Astrocyte of the hippocampus (primary cell): ENCODE measurements around the gene TLK2.
"Not testable (repeated sequence)": the region's sequence is repeated elsewhere in the genome, so short reads cannot be mapped to it uniquely, and the experiment has no call there.

Experiments used
- DNase-seq: peaks from one replicate; pipeline ENCODE4 v3.0.0; 2011; ENCODE audit warnings: low read depth, low spot score

TLK2 gene

DNA sequence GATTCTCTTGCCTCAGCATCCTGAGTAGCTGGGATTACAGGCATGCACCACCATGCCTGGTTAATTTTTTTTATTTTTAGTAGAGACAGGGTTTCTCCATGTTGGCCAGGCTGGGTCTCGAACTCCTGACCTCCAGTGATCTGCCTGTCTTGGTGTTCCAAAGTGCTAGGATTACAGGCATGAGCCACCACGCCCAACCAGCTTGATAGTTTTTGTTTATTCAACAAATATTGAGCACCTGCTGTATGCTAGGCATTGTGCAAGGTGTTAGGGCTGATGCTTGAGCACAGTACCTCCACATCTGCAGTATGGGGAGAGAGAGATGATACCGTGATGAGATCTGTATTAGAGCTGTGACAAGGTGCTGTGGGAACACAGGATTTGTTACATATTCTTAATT lies 3.9 kb downstream of the TLK2 start:
- not testable (repeated sequence) for DNase-seq

DNA sequence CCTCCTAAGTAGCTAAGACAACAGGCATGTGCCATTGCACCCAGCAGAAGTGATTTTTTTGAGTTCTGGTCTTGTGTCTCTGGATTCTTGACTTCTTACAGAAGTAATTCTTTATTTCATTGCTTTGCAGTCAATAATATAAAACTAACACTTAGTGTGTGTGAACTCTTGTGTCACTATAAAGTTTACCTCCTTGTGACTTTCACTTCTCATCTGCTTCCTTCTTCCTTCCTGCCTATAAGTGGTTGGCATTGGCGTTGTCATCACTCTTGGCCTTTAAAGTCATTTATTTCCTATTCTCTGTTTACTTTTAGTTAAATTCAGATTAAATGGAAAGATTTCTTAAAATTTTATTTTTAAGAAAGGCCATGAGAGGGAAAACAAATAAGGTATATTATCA lies 12.4 kb downstream of the TLK2 start:
- not testable (repeated sequence) for DNase-seq

DNA sequence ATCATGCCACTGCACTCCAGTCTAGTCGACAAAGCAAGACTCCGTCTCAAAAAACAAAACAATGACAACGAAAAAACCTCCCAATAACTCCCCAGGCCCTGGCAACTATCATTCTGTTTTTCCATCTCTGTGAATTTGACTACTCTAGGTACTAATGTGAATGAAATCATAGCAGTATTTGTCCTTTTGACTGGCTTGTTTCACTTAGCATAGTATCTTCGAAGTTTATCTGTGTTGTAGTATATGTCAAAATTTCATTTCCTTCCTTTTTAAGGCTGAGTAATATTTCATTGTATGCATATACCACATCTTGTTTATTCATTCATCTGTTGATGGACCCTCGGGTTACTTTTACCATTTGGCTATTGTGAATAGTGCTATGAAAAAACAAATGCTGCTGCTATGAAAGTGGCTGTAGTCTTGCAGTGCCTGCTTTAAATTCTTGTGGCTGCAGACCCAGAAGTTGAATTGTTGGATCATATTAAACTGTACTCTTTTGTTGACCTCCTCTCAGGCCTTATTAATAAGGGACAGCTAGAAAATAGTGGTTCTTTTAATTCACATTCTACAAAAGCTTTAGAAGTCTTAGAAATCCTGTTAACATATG lies 14.5 kb downstream of the TLK2 start:
- DNase-seq = peak; percentile 66

DNA sequence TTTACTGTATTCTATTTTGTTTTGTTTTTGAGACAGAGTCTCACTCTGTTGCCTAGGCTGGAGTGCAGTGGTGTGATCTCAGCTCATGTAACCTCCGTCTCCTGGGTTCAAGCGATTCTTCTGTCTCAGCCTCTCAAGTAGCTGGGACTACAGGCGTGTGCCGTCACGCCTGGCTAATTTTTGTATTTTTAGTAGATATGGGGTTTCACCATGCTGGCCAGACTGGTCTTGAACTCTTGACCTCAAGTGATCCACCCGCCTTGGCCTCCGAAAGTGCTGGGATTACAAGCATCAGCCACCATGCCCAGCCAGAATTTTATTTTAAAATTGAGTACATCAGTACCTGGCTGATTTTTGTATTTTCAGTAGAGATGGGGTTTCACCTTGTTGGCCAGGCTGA lies 15.4 kb downstream of the TLK2 start:
- DNase-seq = not testable (repeated sequence)

DNA sequence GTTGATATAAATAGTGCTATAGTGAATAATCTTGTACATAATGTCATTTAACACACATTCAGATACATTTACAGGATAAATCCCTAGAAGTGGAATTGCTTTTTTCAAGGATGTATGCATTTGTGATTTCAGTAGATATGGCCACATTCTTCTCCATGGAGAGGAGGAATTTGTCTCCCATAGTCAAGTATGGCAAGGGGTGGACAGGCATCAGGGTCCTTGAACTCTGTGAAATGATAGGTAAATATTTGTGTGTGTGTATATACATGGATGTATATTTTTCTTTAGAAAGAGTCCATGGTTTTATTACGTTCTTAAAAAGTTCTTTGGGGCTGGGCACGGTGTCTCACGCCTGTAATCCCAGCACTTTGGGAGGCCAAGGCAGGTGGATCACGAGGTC lies 17.7 kb downstream of the TLK2 start:
- not testable (repeated sequence) for DNase-seq

DNA sequence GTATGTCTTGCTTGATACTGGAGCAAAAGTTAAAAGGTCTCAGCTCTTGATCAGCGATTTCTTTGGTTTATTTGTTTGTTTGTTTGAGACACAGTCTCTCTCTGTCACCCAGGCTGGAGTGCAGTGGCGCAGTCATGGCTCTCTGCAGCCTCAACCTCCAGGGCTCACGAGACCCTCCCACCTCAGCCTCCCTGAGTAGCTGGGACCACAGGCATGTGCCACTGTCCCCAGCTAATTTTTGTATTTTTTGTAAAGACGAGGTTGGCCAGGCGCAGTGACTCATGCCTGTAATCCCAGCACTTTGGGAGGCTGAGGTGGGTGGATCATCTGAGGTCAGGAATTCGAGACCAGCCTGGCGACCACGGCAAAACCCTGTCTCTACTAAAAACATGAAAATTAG lies 20.2 kb downstream of the TLK2 start:
- peak; percentile 4 for DNase-seq

DNA sequence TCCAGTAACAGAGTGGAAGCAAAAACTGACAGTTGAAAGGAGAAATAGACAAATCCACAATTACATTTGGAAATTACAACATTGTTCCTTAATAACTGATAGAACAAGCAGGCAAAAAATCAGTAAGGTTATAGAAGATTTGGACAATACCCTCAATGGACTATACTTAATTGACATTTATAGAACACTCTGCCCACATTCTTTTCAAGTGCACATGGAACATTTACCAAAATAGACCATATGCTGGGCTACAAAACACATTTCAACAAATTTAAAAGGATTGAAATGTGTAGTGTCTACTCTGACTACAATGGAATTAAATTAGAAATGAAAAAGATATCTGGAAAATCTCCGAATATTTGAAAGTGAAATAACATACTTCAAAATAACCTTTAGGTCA lies 21.8 kb downstream of the TLK2 start:
- not testable (repeated sequence) for DNase-seq

DNA sequence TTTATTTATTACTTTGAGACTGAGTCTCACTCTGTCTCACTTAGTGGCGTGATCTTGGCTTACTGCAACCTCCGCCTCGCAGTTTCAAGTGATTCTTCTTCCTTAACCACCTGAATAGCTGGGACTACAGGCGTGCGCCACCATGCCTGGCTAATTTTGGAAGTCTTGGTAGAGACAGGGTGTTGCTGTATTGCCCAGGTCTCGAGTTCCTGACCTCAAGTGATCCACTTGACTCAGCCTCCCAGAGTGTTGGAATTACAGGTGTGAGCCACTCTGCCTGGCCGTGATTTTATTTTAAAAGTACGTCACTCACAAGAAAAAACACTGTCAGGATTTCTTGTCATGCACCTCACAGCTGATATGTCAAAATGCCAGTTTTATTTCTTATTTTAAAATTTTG lies 26.2 kb downstream of the TLK2 start:
- DNase-seq = not testable (repeated sequence)

DNA sequence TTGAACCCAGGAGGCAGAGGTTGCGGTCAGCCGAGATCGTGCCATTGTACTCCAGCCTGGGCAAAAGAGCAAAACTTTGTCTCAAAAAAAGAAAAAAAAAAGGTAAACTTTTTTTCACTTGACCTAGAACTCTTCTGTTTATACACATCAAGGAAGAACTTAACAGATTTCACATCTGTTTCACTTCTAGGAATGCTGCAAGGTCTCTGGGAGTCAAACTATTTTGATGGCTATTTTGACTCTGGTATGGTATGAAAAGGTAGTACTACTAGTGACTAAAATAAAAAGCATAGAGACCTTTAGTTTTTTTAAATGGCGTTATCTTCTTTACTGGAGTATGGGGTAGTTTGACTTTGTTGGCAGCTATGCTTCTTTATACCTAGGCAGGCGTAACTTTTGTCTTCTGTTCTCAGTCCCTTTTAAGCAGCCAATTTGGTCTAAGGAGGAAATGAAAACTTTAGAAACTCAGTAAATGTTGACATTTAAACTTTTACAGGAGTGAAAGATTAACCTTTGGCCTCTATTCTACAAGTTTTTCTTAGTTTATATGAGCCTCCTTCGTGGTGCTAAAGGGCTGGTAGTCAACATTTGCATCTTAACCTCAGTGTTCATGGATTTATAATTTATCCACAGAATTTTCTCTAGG lies 28.7 kb downstream of the TLK2 start:
- not testable (repeated sequence) for DNase-seq

DNA sequence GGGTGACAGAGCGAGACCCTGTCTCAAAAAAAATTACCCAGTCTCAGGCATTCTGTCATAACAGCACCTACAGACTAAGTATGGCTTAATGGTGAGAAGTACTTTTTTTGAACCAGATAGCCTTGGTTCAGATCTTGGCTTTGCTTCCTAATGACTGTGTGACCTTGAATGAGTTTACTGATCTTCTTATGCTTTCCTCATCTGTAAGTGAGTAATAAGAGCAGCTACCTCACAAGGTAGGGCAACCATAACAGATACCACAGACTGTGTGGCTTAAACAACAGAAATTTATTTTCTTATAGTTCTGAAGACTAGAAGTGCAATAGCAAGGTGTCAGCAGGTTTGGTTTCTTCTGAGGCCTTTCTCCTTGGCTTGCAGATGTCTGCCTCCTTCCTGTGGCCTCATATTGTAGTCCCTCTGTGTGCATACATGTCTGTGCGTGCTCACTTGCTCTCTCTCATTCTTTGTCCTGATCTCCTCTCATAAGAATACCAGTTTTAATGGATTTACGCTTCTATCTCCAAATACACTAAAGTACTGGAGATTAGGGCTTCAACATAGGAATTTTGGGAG lies 31.7 kb downstream of the TLK2 start:
- DNase-seq = not testable (repeated sequence)

DNA sequence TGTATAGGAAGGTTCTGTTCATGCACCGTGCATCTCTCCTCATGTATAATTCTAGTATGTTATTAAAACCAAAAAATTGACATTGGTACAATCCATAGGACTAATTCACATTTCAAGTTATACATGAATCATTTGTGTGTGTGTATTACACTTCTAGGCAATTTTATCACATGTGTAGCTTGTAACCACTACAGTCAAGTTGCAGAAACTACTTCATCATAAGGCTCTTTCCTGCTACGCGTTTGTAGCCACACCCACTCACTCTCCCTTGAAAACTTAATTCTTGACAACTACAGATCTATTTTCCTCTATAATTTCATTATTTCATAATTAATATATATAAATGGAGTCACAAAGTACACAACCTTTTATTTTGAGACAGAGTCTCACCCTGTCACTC lies 32.4 kb downstream of the TLK2 start:
- not testable (repeated sequence) for DNase-seq

DNA sequence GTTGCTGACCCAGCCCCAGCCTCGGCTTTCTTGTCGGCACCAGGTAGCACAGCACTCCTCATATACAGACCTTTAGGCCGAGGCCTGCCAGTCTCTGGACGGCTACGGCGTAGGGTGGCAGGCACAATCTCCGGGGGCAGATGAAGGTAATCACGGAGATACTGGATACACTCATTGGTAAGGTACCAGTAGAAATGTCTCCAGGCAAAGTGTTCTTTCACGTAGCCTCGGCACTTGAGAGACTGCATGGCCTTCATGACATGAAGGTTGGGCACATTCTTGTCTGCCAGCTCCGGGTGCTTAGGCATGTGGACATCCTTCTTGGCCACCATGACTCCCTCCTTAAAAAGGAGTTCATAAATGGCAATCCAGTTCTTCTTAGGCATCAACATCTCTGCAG lies 37.8 kb downstream of the TLK2 start:
- not testable (repeated sequence) for DNase-seq

DNA sequence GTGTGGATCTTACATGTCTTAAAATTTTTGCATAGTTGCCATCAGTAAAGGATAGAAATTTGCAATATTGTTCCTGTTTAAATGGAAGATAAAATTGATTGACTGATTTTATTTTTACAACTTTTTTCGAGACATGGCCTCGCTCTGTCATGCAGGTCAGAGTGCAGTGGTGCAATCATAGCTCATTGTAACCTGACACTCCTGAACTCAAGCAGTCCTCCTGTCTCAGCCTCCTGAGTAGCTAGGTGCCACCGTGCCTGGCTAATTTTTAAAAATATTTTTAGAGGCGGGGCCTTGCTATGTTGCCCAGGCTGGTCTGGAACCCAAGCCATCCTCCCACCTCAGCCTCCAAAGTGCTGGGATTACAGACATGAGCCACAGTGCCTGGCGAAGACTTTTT lies 42.7 kb downstream of the TLK2 start:
- not testable (repeated sequence) for DNase-seq

DNA sequence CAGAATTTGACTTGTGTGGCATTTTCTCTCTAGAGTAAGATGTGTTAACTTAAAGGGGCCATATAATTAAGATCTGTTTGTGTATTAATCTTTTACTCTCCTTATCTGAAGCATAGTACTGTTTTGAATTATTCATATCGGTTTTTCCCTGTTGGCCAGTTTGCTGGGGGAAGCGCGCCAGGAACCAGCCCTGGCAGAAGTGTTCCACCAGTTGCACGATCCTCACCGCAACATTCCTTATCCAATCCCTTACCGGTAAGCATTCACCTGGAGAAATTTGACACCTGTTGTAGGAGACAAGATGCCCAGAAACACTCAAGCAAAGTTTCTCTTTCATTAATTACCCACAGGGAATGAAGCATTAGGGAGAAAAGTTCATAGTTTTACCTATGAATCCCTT lies 45.5 kb downstream of the TLK2 start:
- DNase-seq = not testable (repeated sequence)

DNA sequence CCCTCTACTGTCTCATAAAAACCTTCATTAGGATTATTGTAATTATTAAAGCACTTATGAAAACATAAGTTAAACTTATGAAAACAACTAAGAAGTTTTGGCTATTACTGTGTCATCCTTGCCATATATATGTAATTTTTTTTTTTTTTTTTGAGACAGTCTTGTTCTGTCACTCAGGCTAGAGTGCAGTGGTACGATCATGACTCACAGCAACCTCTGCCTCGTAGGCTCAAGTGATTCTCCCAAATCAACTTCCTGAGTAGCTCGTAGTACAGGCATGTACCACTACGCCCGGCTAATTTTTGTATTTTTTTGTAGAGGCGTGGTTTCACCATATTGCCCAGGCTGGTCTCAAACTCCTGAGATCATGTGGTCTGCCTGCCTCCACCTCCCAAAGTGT lies 46.7 kb downstream of the TLK2 start:
- peak; percentile 7 for DNase-seq

DNA sequence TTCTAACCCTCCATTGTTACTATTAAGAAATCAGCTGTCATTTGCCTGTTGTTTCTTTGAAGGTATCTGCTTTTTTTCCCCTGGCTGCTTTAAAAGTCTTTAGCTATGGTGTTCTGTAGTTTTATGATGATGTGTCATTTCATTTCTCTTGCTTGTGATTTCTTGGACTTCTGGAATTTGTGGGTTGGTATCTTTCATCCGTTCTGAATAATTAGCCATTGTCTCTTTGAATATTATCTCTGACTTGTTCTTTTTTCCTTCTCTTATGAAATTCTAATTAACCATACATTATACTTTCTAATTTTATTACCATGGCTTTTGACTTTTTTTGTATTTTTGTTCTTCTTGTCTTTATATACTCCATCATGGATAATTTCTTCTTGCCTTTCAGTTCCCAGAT lies 52.3 kb downstream of the TLK2 start:
- not testable (repeated sequence) for DNase-seq

DNA sequence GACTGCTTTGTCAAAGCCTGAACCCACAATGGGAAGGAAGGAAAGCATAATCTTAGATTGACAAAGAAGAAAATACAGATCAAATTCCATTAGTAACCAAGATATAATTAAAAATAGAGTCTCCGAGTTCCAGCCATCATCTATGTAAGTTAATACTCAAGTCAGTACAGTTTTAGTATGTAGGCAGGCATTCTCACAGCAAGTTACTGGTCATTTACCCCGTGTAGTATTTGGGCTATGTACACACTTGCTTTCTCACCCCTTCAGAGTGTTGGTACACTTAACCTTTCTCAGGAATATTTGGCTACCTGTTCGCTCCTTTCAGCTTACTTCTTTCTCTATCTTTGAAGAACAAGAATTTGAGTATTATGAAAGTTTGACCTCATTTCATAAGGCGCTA lies 57.9 kb downstream of the TLK2 start:
- not testable (repeated sequence) for DNase-seq

DNA sequence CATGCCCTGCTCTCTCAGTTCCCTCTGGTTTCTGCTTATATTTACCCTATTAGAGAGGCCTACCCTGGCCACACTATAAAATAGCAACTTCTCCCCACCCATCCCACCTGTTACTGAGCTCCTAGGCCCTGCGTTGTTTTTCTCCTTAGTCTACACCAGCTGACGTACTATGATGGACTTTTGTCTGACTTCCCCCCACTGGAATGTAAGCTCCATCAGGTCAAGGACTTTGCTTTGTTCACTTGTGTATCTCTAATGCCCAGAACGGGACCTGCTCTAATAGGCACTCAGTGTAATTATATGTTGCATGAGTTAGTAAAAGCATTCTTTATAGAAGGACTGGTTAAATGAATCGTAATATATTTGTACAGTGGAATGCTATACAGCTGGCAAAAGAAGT lies 62.4 kb downstream of the TLK2 start:
- DNase-seq = not testable (repeated sequence)

DNA sequence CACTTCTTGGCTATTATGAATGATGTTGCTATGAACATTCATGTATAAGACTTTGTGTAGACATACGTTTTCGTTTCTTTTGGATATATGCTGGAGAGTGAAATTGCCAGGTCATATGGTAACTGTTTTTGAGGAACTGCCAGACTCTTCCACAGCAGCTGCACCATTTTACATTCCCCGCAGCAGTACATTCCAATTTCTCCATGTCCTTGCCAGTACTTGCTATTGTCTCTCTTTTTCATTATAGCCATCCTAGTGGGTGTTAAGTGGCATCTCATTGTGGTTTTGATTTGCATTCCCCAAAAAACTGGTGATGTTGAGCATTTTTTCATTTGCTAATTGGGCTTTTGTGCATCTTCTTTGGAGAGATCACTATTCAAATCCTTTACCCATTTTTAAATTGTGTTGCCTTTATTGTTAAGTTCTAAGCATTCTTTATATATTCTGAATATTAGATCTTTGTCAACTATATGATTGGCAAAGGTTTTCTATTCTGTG lies 64.7 kb downstream of the TLK2 start:
- DNase-seq = not testable (repeated sequence)

DNA sequence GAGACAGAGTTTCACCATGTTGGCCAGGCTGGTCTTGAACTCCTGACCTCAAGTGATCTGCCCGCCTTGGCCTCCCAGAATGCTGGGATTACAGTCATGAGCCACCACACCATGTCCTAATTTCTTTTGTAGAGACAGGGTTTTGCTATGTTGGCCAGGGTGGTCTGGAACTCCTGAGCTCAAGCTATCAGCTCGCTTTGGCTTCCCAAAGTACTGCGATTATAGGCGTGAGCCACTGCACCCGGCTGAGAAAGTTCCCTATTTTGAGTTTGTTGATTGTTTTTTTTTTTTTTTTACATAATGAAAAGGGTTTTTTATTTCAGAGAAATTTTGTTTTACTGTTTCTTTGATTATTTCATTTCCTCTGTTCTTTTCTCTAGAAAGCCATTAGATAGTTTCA lies 67.4 kb downstream of the TLK2 start:
- not testable (repeated sequence) for DNase-seq

DNA sequence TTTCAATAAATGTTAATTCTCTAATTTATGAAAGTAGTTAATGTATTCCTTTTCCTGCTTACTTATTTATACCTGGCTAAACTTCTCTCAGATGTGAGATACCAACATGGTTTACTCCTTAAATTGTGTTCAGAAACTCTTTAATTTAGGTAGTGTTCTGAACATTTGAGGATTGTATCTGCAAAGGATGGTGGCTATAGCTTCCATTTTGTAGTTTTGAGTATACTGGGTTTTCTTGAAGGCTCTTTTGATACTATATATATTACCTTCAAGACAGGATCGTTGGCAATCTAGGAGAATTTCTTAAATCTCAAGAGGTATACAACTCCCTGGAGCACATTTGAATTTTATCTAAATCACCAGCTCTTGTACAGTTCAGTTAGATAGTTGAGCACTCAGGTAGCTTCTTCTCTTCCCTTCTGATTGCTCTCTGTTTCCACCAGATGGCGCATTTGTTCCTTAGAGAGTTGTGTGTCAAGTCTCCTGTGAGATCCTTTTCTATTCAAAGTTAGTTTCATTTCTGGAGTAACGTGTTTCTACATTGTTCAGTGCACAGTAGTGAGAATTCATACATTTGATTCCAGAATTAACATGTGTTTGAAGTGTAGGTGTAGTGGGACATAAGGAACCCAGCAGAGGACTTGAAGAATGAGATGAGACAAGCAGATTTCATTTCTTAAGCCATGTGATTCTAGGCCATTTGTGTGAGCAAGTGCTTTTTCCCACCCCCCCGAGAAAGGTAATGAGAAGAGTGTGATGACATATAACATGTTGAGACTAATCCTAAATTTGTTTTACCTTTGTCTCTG lies 74.4 kb downstream of the TLK2 start:
- peak; percentile 35 for DNase-seq

DNA sequence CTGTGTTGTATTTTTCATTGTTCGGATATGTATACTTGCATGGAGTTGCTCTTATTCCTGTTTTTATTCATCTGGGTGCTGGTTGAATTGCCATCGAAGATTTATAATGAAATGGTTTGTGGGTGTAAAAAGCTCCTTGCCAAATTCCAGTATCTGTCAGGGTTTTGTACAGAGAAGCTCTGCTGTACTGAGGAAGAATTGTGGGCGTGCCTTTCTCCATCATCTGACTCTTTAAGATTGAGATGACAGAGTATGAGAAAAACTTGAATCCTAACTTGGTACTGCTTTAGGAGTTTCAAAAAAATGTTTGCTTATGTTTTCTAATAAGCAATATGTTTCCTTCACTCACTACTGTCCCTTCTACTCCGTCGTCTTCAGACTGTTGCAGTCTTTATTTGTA lies 78.9 kb downstream of the TLK2 start:
- DNase-seq = not testable (repeated sequence)
